Stimulated activated CD4-positive, alpha-beta T cell treated with anti-CD3 and anti-CD28 coated beads, TNF-alpha, amount 100 ng/mL, for 1 hour (primary cell): ENCODE results near the gene ACTR10.

ENCODE experiments used
- DNase-seq, 3 donors: peaks; one replicate each; pipeline ENCODE4 v3.0.0-alpha.2; 2020; ENCODE audit warnings: low read depth in 3 of 3, low spot score in 1 of 3

The ACTR10 gene

DNA sequence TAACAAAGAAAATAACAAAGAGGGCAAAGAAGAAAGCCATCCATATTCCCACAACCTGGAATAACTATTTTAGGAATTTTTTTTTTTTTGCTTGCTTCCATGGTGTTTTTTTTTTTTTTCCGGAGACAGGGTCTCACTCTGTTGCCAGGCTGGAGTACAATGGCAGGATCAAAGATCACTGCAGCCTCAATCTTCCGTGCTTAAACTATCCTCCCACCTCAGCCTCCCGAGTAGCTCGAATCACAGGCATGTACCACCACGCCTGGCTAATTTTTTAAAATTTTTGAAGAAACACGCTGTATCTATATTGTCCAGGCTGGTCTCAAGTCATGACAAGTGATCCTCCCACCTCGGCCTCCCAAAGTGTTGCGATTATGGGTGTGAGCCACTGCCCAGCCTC is 78.2 kb downstream of the ACTR10 start:
- no peak for DNase-seq

DNA sequence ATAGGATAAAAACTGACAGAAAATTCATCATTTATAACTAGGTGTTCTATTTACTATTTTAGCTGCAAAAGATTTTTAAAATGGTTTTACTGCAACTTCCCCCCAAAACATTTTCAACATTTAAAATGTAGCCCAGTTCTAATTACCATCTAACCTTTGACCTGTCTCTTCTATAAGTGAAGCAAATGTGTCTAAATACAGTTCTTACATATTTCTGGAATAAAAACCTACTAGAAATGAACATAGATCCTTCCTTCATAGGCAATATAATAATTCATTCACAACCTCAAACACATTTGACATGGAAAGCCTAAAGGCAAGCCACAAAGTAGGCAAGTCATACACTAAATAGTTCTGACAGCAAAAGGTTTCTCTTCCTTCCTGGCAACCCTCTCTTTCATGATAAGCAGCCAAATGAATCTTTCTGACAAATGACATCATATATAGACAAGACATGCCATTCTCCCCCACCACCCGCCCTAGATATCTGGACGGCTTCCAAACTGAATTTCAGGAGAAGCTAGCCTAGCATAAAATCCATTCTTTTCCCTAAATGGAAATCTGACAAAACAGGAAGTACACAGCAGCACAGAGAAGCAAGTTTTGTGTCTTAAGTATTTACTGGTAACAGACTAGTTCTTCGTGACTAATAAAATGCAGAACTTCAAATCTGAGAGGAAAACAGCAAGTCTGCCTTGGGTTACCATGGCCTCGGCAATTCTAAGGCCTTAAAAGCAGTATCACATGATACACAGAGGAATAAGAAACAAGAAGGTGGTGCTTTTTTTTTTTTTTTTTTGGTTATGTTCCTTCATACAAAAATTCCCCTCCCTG is 81.2 kb downstream of the ACTR10 start:
- DNase-seq = no peak

DNA sequence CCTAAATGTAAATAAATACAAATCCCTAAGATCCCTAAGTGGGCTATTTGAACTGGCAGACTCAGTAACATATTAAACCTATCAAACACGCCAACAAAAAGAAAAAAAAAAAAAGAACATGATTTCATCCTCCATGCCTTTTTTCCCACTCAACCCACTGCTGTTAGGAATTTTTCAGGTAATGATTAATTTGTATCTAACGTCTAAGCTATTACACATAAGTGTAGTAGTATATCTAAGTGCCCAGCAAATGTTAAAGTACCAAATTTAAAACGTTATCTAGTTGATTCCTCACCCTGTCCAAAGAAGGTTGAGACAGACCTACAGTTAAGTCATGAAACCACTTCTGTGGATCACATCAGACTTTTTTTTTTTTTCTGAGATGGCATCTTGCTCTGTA is 82.0 kb downstream of the ACTR10 start:
- DNase-seq = no peak

DNA sequence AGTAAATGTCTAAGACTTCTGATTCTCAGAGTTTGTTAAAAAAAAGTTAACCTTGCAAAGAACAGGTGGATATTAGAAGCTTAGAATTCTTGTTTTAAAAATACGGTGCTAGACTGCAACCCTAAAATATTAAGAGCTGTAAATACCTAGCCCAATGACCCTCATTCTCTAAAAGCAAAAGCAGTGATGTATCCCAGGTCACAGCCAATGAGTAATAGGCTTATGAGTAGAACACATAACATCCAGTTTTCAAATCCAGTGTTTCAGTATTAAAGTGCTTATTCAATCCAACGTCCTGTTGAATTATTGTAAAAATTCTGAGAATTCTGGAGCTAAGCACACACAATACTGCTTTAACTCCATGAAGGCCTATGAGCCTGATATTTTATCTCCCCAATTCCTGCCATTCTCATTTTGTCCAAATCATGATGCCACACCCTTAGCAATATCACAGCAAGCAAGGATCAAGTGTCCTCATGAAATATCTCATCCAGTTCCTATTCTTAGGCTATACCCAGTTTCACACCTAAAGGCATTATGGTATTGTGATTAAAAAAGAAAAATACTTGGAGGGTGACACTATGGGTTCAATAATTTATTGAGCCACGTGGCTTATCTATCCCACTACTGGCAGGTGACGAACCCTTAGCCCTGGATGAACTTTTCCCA is 83.1 kb downstream of the ACTR10 start:
- DNase-seq = no peak

DNA sequence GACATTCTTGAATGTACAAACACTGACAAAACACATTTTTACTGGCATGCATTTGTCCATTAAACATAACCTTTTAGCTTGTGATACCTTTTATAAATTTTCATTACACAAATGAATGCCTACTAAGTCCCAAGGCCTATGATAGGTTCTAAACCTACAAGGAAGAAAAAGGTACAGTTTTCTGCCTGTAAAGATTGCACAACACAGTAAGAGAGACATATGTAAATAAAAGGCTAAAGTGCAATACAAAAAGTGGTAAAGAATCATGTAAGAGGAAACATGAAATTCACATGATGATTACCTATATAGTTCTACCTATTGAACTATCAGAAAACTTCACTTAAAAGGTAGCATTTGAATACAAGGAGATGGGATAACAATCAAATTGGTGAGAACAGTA is 83.8 kb downstream of the ACTR10 start:
- DNase-seq = no peak

DNA sequence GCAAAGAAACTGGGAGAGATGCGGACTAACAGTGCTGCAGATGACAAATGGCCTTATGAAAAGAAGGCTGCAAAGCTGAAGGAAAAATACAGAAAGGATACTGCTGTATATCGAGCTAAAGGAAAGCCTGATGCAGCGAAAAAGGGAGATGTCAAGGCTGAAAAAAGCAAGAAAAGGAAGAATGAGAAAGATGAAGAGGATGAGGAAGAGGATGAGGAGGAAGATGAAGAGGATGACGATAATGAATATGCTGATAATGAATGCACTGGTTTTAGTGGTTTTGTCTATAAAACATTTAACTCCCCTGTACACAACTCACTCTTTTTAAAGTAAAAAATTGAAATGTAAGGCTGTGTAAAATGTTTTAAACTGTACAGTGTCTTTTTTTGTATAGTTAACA is 85.2 kb downstream of the ACTR10 start:
- no peak for DNase-seq
